ENCODE measurements around the gene KITLG. TPM values are rescaled to one million over a fixed set of nuclear protein-coding genes. Genes with fewer than 3 reads are reported as not detected.
"Not testable (repeated sequence)": the region's sequence is repeated elsewhere in the genome, so short reads cannot be mapped to it uniquely, and the experiment has no call there.

The KITLG gene
- total and polyA plus RNA-seq, 4 donors, result 0.39 to 3.0 (median 0.86) TPM

DNA sequence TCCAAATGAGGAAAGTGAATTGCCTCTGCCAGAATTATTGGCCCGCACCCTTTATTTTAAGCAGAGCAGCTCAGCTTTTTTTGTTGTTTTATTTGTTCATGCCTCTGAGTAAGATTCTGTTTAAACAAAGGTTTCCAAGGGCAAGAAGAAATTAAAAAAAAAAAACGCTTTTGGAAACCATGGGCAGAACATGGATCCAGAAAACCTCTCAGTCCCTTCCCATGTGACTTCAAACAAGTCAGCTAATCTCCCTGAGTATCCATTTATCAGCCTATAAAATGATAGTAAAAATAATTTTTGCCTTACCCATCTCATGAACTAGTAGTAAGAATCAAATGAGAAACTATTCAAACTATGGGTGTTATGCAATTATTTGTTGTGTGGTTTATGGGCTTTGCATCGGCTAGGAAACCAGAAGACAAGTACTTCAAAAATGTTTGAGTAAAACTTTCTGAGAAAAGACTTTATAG, 27.6 kb downstream of the KITLG start:
- Histone ChIP-seq H3K9me3 (ENCODE audit: control insufficient read depth in 4 of 4, low read length in 3 of 4) (no peaks in the 10 kb centered on the region), H3K27ac (ENCODE audit: low read depth in 1 of 2, low read length in 2 of 2) (no peak overlapping the region), H3K4me1 (ENCODE audit: control insufficient read depth in 4 of 4, insufficient read depth in 4 of 4, low read length in 3 of 4) (peaks cover 0 to 4% (median under 1%) of the 10 kb centered on the region in 4 donors), H3K9ac (ENCODE audit: low read depth in 1 of 2, low read length in 2 of 2) (no peak overlapping the region), H3K27me3 (ENCODE audit: control insufficient read depth in 4 of 4, insufficient read depth in 4 of 4, low read length in 3 of 4) (no peaks in the 10 kb centered on the region), H3K4me3 (ENCODE audit: low read depth in 1 of 3, low read length in 3 of 3) (no peak overlapping the region), H3K36me3 (ENCODE audit: control insufficient read depth in 4 of 4, insufficient read depth in 3 of 4, low read depth in 1 of 4, low read length in 3 of 4) (no peaks in the 10 kb centered on the region)
- 21% methylated on average over 3 of the region's 3 CpGs for WGBS
- no peak for DNase-seq (ENCODE audit: low spot score)
- TF ChIP-seq YY1 (IDR thresholded peaks at IDR 0.05) (no peak), TAF1 (conservative IDR thresholded peaks at IDR 0.05) (no peak), HNF4G (IDR thresholded peaks at IDR 0.05) (no peak), ATF3 (IDR thresholded peaks at IDR 0.05) (no peak)
- TF ChIP-seq, protein P1, sequence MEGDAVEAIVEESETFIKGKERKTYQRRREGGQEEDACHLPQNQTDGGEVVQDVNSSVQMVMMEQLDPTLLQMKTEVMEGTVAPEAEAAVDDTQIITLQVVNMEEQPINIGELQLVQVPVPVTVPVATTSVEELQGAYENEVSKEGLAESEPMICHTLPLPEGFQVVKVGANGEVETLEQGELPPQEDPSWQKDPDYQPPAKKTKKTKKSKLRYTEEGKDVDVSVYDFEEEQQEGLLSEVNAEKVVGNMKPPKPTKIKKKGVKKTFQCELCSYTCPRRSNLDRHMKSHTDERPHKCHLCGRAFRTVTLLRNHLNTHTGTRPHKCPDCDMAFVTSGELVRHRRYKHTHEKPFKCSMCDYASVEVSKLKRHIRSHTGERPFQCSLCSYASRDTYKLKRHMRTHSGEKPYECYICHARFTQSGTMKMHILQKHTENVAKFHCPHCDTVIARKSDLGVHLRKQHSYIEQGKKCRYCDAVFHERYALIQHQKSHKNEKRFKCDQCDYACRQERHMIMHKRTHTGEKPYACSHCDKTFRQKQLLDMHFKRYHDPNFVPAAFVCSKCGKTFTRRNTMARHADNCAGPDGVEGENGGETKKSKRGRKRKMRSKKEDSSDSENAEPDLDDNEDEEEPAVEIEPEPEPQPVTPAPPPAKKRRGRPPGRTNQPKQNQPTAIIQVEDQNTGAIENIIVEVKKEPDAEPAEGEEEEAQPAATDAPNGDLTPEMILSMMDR (IDR thresholded peaks at IDR 0.05; ENCODE audit: low read depth, low read length, missing input control), result no peak

DNA sequence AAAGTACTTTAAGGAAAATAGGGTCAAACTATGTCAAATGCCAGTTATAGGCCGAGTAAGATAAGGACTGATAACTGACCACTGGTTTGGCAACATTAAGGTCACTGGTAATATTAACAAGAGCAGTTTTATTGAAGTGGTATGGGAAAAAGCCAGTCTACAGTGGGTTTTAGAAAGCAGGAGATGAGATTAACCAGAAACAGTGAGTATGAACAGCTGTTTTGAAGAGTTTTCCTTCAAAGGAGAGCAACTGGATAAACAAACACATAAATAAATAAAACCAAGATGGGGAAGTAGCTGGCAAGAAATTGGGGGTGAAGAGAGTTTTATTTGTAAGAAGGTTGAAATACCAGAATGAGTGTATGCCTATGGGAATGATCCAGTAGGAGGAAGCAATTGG, 30.3 kb downstream of the KITLG start:
- TF ChIP-seq NR2F2 (IDR thresholded peaks at IDR 0.05) (peak; percentile 71), JUND (IDR thresholded peaks at IDR 0.05) (no peak)
- H3K36me3 ChIP-seq (ENCODE audit: control insufficient read depth in 4 of 4, insufficient read depth in 3 of 4, low read depth in 1 of 4, low read length in 3 of 4), result no peaks in the 10 kb centered on the region
- H3K4me1 ChIP-seq (ENCODE audit: control insufficient read depth in 4 of 4, insufficient read depth in 4 of 4, low read length in 3 of 4), result peaks cover 0 to 4% (median under 1%) of the 10 kb centered on the region in 4 donors
- no peak overlapping the region for H3K4me3 ChIP-seq (ENCODE audit: low read depth in 1 of 3, low read length in 3 of 3)
- no peak for DNase-seq (ENCODE audit: low spot score)
- no peaks in the 10 kb centered on the region for H3K27me3 ChIP-seq (ENCODE audit: control insufficient read depth in 4 of 4, insufficient read depth in 4 of 4, low read length in 3 of 4)
- no peak overlapping the region for H3K27ac ChIP-seq (ENCODE audit: low read depth in 1 of 2, low read length in 2 of 2)
- no peak overlapping the region for H3K9ac ChIP-seq (ENCODE audit: low read depth in 1 of 2, low read length in 2 of 2)
- H3K9me3 ChIP-seq (ENCODE audit: control insufficient read depth in 4 of 4, low read length in 3 of 4), result no peaks in the 10 kb centered on the region
- 0% methylated on average over 1 of the region's 1 CpG for WGBS

- DNase-seq (ENCODE audit: low spot score); H3K9ac ChIP-seq (ENCODE audit: low read depth in 1 of 2, low read length in 2 of 2); H3K4me1 ChIP-seq (ENCODE audit: control insufficient read depth in 4 of 4, insufficient read depth in 4 of 4, low read length in 3 of 4); H3K27ac ChIP-seq (ENCODE audit: low read depth in 1 of 2, low read length in 2 of 2); H3K36me3 ChIP-seq (ENCODE audit: control insufficient read depth in 4 of 4, insufficient read depth in 3 of 4, low read depth in 1 of 4, low read length in 3 of 4); H3K27me3 ChIP-seq (ENCODE audit: control insufficient read depth in 4 of 4, insufficient read depth in 4 of 4, low read length in 3 of 4); H3K4me3 ChIP-seq (ENCODE audit: low read depth in 1 of 3, low read length in 3 of 3); H3K9me3 ChIP-seq (ENCODE audit: control insufficient read depth in 4 of 4, low read length in 3 of 4): not testable (repeated sequence)
- WGBS, result 94% methylated on average over 7 of the region's 7 CpGs
These were observed 32.3 kb downstream of the KITLG start for GRCh38 chr12:88547949-88548348.

- no peak overlapping the region for H3K4me3 ChIP-seq (ENCODE audit: low read depth in 1 of 3, low read length in 3 of 3)
- TF ChIP-seq TAF1 (conservative IDR thresholded peaks at IDR 0.05) (no peak), YY1 (IDR thresholded peaks at IDR 0.05) (no peak), FOXA1 (IDR thresholded peaks at IDR 0.05) (no peak), NR2F2 (IDR thresholded peaks at IDR 0.05) (no peak)
- TF ChIP-seq, protein P2, sequence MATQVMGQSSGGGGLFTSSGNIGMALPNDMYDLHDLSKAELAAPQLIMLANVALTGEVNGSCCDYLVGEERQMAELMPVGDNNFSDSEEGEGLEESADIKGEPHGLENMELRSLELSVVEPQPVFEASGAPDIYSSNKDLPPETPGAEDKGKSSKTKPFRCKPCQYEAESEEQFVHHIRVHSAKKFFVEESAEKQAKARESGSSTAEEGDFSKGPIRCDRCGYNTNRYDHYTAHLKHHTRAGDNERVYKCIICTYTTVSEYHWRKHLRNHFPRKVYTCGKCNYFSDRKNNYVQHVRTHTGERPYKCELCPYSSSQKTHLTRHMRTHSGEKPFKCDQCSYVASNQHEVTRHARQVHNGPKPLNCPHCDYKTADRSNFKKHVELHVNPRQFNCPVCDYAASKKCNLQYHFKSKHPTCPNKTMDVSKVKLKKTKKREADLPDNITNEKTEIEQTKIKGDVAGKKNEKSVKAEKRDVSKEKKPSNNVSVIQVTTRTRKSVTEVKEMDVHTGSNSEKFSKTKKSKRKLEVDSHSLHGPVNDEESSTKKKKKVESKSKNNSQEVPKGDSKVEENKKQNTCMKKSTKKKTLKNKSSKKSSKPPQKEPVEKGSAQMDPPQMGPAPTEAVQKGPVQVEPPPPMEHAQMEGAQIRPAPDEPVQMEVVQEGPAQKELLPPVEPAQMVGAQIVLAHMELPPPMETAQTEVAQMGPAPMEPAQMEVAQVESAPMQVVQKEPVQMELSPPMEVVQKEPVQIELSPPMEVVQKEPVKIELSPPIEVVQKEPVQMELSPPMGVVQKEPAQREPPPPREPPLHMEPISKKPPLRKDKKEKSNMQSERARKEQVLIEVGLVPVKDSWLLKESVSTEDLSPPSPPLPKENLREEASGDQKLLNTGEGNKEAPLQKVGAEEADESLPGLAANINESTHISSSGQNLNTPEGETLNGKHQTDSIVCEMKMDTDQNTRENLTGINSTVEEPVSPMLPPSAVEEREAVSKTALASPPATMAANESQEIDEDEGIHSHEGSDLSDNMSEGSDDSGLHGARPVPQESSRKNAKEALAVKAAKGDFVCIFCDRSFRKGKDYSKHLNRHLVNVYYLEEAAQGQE (IDR thresholded peaks at IDR 0.05), result no peak
- no peak overlapping the region for H3K27ac ChIP-seq (ENCODE audit: low read depth in 1 of 2, low read length in 2 of 2)
- no peak for DNase-seq (ENCODE audit: low spot score)
- no peaks in the 10 kb centered on the region for H3K36me3 ChIP-seq (ENCODE audit: control insufficient read depth in 4 of 4, insufficient read depth in 3 of 4, low read depth in 1 of 4, low read length in 3 of 4)
- H3K27me3 ChIP-seq (ENCODE audit: control insufficient read depth in 4 of 4, insufficient read depth in 4 of 4, low read length in 3 of 4), result no peaks in the 10 kb centered on the region
- H3K9ac ChIP-seq (ENCODE audit: low read depth in 1 of 2, low read length in 2 of 2), result no peak overlapping the region
- WGBS, result 35% methylated on average over 2 of the region's 2 CpGs
- H3K4me1 ChIP-seq (ENCODE audit: control insufficient read depth in 4 of 4, insufficient read depth in 4 of 4, low read length in 3 of 4), result no peaks in the 10 kb centered on the region
- no peaks in the 10 kb centered on the region for H3K9me3 ChIP-seq (ENCODE audit: control insufficient read depth in 4 of 4, low read length in 3 of 4)
These were observed 33.4 kb downstream of the KITLG start for GRCh38 chr12:88546853-88547252.
